Measurements from ENCODE around the gene NUDC.

The NUDC gene

GRCh38 chr1:26965213-26965612, 43.7 kb downstream of the NUDC start:
- WGBS (ENCODE audit: insufficient coverage, insufficient read length): no CpG with 5 or more reads among the region's 6 CpGs
- Histone ChIP-seq H3K27ac (ENCODE audit: low read length) (no peak overlapping the region), H3K4me1 (ENCODE audit: control insufficient read depth, insufficient read depth, low read length) (peaks cover 4% of the 10 kb centered on the region; the same call in 1 of the 2 replicates), H3K36me3 (ENCODE audit: control insufficient read depth, insufficient read depth, low read length) (no peaks in the 10 kb centered on the region), H3K4me3 (ENCODE audit: low read length) (no peak overlapping the region), H3K27me3 (ENCODE audit: control insufficient read depth, insufficient read depth, low read length) (0 out of 2 replicates have a peak, but pooled peaks cover 1% of the 10 kb centered on the region), H3K9me3 (ENCODE audit: control insufficient read depth, insufficient read depth, low read length) (no peaks in the 10 kb centered on the region)
- no peak for DNase-seq (ENCODE audit: low read depth, low spot score)

- no peaks in the 10 kb centered on the region for H3K36me3 ChIP-seq (ENCODE audit: control insufficient read depth, insufficient read depth, low read length)
- H3K27me3 ChIP-seq (ENCODE audit: control insufficient read depth, insufficient read depth, low read length): 0 out of 2 replicates have a peak, but pooled peaks cover 1% of the 10 kb centered on the region
- no CpG with 5 or more reads among the region's 9 CpGs for WGBS (ENCODE audit: insufficient coverage, insufficient read length)
- H3K4me3 ChIP-seq (ENCODE audit: low read length): no peak overlapping the region
- H3K4me1 ChIP-seq (ENCODE audit: control insufficient read depth, insufficient read depth, low read length): peaks cover 4% of the 10 kb centered on the region; the same call in 1 of the 2 replicates
- no peak overlapping the region for H3K27ac ChIP-seq (ENCODE audit: low read length)
- DNase-seq (ENCODE audit: low read depth, low spot score): no peak
- no peaks in the 10 kb centered on the region for H3K9me3 ChIP-seq (ENCODE audit: control insufficient read depth, insufficient read depth, low read length)
Measured at GRCh38 chr1:26965628-26966027, 44.1 kb downstream of the NUDC start.

GRCh38 chr1:26970810-26971209, 49.3 kb downstream of the NUDC start:
- no peak overlapping the region for H3K27ac ChIP-seq (ENCODE audit: low read length)
- H3K9me3 ChIP-seq (ENCODE audit: control insufficient read depth, insufficient read depth, low read length): no peaks in the 10 kb centered on the region
- no peak overlapping the region for H3K4me3 ChIP-seq (ENCODE audit: low read length)
- no CpG with 5 or more reads among the region's 7 CpGs for WGBS (ENCODE audit: insufficient coverage, insufficient read length)
- no peaks in the 10 kb centered on the region for H3K27me3 ChIP-seq (ENCODE audit: control insufficient read depth, insufficient read depth, low read length)
- no peak for DNase-seq (ENCODE audit: low read depth, low spot score)
- H3K4me1 ChIP-seq (ENCODE audit: control insufficient read depth, insufficient read depth, low read length): peaks cover 4% of the 10 kb centered on the region; the same call in 1 of the 2 replicates
- no peaks in the 10 kb centered on the region for H3K36me3 ChIP-seq (ENCODE audit: control insufficient read depth, insufficient read depth, low read length)

- no peak overlapping the region for H3K4me3 ChIP-seq (ENCODE audit: low read length)
- no CpG with 5 or more reads among the region's 3 CpGs for WGBS (ENCODE audit: insufficient coverage, insufficient read length)
- H3K27me3 ChIP-seq (ENCODE audit: control insufficient read depth, insufficient read depth, low read length): no peaks in the 10 kb centered on the region
- H3K4me1 ChIP-seq (ENCODE audit: control insufficient read depth, insufficient read depth, low read length): peaks cover 2% of the 10 kb centered on the region; the same call in 1 of the 2 replicates
- H3K9me3 ChIP-seq (ENCODE audit: control insufficient read depth, insufficient read depth, low read length): no peaks in the 10 kb centered on the region
- DNase-seq (ENCODE audit: low read depth, low spot score): no peak
- no peak overlapping the region for H3K27ac ChIP-seq (ENCODE audit: low read length)
- no peaks in the 10 kb centered on the region for H3K36me3 ChIP-seq (ENCODE audit: control insufficient read depth, insufficient read depth, low read length)
Measured at GRCh38 chr1:26971590-26971989, 50.0 kb downstream of the NUDC start.

- Histone ChIP-seq H3K9me3 (ENCODE audit: control insufficient read depth, insufficient read depth, low read length) (no peaks in the 10 kb centered on the region), H3K27ac (ENCODE audit: low read length) (no peak overlapping the region), H3K27me3 (ENCODE audit: control insufficient read depth, insufficient read depth, low read length) (no peaks in the 10 kb centered on the region), H3K4me1 (ENCODE audit: control insufficient read depth, insufficient read depth, low read length) (no peaks in the 10 kb centered on the region), H3K36me3 (ENCODE audit: control insufficient read depth, insufficient read depth, low read length) (no peaks in the 10 kb centered on the region), H3K4me3 (ENCODE audit: low read length) (no peak overlapping the region)
- DNase-seq (ENCODE audit: low read depth, low spot score): no peak
- no CpG with 5 or more reads among the region's 6 CpGs for WGBS (ENCODE audit: insufficient coverage, insufficient read length)
Measured at GRCh38 chr1:26972390-26972789, 50.8 kb downstream of the NUDC start.

GRCh38 chr1:26972821-26973220, 51.3 kb downstream of the NUDC start:
- whole genome bisulfite sequencing (ENCODE audit: insufficient coverage, insufficient read length): no CpG with 5 or more reads among the region's 4 CpGs
- H3K4me3 ChIP-seq (ENCODE audit: low read length): no peak overlapping the region
- H3K27ac ChIP-seq (ENCODE audit: low read length): no peak overlapping the region
- H3K9me3 ChIP-seq (ENCODE audit: control insufficient read depth, insufficient read depth, low read length): no peaks in the 10 kb centered on the region
- H3K27me3 ChIP-seq (ENCODE audit: control insufficient read depth, insufficient read depth, low read length): no peaks in the 10 kb centered on the region
- no peak for DNase-seq (ENCODE audit: low read depth, low spot score)
- H3K36me3 ChIP-seq (ENCODE audit: control insufficient read depth, insufficient read depth, low read length): no peaks in the 10 kb centered on the region
- no peaks in the 10 kb centered on the region for H3K4me1 ChIP-seq (ENCODE audit: control insufficient read depth, insufficient read depth, low read length)

GRCh38 chr1:26976621-26977510, 55.3 kb downstream of the NUDC start:
- WGBS (ENCODE audit: insufficient coverage, insufficient read length): no CpG with 5 or more reads among the region's 3 CpGs

GRCh38 chr1:26978901-26979300, 57.4 kb downstream of the NUDC start:
- Histone ChIP-seq H3K4me3 (ENCODE audit: low read length) (no peak overlapping the region), H3K36me3 (ENCODE audit: control insufficient read depth, insufficient read depth, low read length) (no peaks in the 10 kb centered on the region), H3K27me3 (ENCODE audit: control insufficient read depth, insufficient read depth, low read length) (no peaks in the 10 kb centered on the region), H3K27ac (ENCODE audit: low read length) (no peak overlapping the region), H3K9me3 (ENCODE audit: control insufficient read depth, insufficient read depth, low read length) (no peaks in the 10 kb centered on the region), H3K4me1 (ENCODE audit: control insufficient read depth, insufficient read depth, low read length) (no peaks in the 10 kb centered on the region)
- DNase-seq (ENCODE audit: low read depth, low spot score): no peak
- no CpG with 5 or more reads among the region's 2 CpGs for WGBS (ENCODE audit: insufficient coverage, insufficient read length)

More at GRCh38 chr1:26976621-26977510, 55.3 kb downstream of the NUDC start:
- no peaks in the 10 kb centered on the region for H3K9me3 ChIP-seq (ENCODE audit: control insufficient read depth, insufficient read depth, low read length)
- H3K27me3 ChIP-seq (ENCODE audit: control insufficient read depth, insufficient read depth, low read length): no peaks in the 10 kb centered on the region
- no peak overlapping the region for H3K27ac ChIP-seq (ENCODE audit: low read length)
- H3K4me1 ChIP-seq (ENCODE audit: control insufficient read depth, insufficient read depth, low read length): no peaks in the 10 kb centered on the region
- H3K4me3 ChIP-seq (ENCODE audit: low read length): no peak overlapping the region
- no peak for DNase-seq (ENCODE audit: low read depth, low spot score)
- H3K36me3 ChIP-seq (ENCODE audit: control insufficient read depth, insufficient read depth, low read length): no peaks in the 10 kb centered on the region

GRCh38 chr1:26981146-26981846, 59.8 kb downstream of the NUDC start:
- 100% methylated on average over 1 of the region's 3 CpGs for WGBS (ENCODE audit: insufficient coverage, insufficient read length)
- H3K36me3 ChIP-seq (ENCODE audit: control insufficient read depth, insufficient read depth, low read length): no peaks in the 10 kb centered on the region
- no peaks in the 10 kb centered on the region for H3K9me3 ChIP-seq (ENCODE audit: control insufficient read depth, insufficient read depth, low read length)
- no peaks in the 10 kb centered on the region for H3K4me1 ChIP-seq (ENCODE audit: control insufficient read depth, insufficient read depth, low read length)
- H3K27ac ChIP-seq (ENCODE audit: low read length): no peak overlapping the region
- H3K4me3 ChIP-seq (ENCODE audit: low read length): no peak overlapping the region
- no peak for DNase-seq (ENCODE audit: low read depth, low spot score)
- H3K27me3 ChIP-seq (ENCODE audit: control insufficient read depth, insufficient read depth, low read length): no peaks in the 10 kb centered on the region

GRCh38 chr1:26983863-26984262, 62.3 kb downstream of the NUDC start:
- no peaks in the 10 kb centered on the region for H3K4me1 ChIP-seq (ENCODE audit: control insufficient read depth, insufficient read depth, low read length)
- no peaks in the 10 kb centered on the region for H3K9me3 ChIP-seq (ENCODE audit: control insufficient read depth, insufficient read depth, low read length)
- H3K4me3 ChIP-seq (ENCODE audit: low read length): no peak overlapping the region
- H3K36me3 ChIP-seq (ENCODE audit: control insufficient read depth, insufficient read depth, low read length): no peaks in the 10 kb centered on the region
- H3K27ac ChIP-seq (ENCODE audit: low read length): no peak overlapping the region
- DNase-seq (ENCODE audit: low read depth, low spot score): no peak
- no CpG with 5 or more reads among the region's 5 CpGs for WGBS (ENCODE audit: insufficient coverage, insufficient read length)
- no peaks in the 10 kb centered on the region for H3K27me3 ChIP-seq (ENCODE audit: control insufficient read depth, insufficient read depth, low read length)
